Measurements from ENCODE around the gene IL6R.
A peak's percentile ranks its signal among the peaks of the same experiment; 100 is the strongest.

GRCh38 chr1:154419620-154420571, 14.8 kb downstream of the IL6R start:
- no peak for TF ChIP-seq CREB5 (CRISPR knock-in tag; IDR thresholded peaks at IDR 0.05; ENCODE audit: low read depth)
- TF ChIP-seq OSR1 (CRISPR knock-in tag; IDR thresholded peaks at IDR 0.05): 0 out of 2 replicates have a peak, but pooled peaks have one; percentile 27
- no peak for TF ChIP-seq ZNF8 (CRISPR knock-in tag; IDR thresholded peaks at IDR 0.05)
- TF ChIP-seq PPARA (CRISPR knock-in tag; IDR thresholded peaks at IDR 0.05; ENCODE audit: borderline replicate concordance): no peak
- no peak for TF ChIP-seq RARB (CRISPR knock-in tag; IDR thresholded peaks at IDR 0.05)
- no peak for TF ChIP-seq ZFP30 (CRISPR knock-in tag; IDR thresholded peaks at IDR 0.05)
- TF ChIP-seq ISL1 (CRISPR knock-in tag; IDR thresholded peaks at IDR 0.05): no peak
- TF ChIP-seq GLIS3 (CRISPR knock-in tag; IDR thresholded peaks at IDR 0.05): no peak
- no peak for TF ChIP-seq CSRNP3 (CRISPR knock-in tag; IDR thresholded peaks at IDR 0.05)
- no peak for TF ChIP-seq PATZ1 (CRISPR knock-in tag; IDR thresholded peaks at IDR 0.05; ENCODE audit: borderline replicate concordance)

Data from SK-N-SH treated with all-trans-retinoic acid at 6 μM for 48 hours (cell line).